CD14-positive monocyte (primary cell): ENCODE measurements around the gene FNDC3A. TPM values are rescaled to one million over a fixed set of nuclear protein-coding genes. Genes with fewer than 3 reads are reported as not detected.

Experiments
- DNase-seq, 3 donors: peaks; one replicate each; pipeline ENCODE4 v3.0.0-alpha.2; 2011 to 2022
- H2AFZ ChIP-seq: 2 replicates; pipeline ENCODE4 v1.6.0; 2012; ENCODE audit warnings: mild to moderate bottlenecking, low read depth, low read length, inconsistent platforms; ENCODE audit not compliant: insufficient read depth, poor library complexity, severe bottlenecking
- H3K27ac ChIP-seq, 2 donors: 1 replicate in 1 of 2; 2 replicates in 1 of 2; pipeline ENCODE4 v1.5.1; 2012 to 2013; ENCODE audit warnings: low read length in 2 of 2, control low read depth in 1 of 2, inconsistent platforms in 1 of 2, low read depth in 1 of 2, mild to moderate bottlenecking in 1 of 2
- H3K27me3 ChIP-seq, 2 donors: one replicate each; pipeline versions ENCODE4 v1.6.0 to v1.6.1; 2011 to 2013; ENCODE audit warnings: low read length in 2 of 2; ENCODE audit not compliant: control insufficient read depth in 2 of 2, insufficient read depth in 2 of 2
- H3K36me3 ChIP-seq, 2 donors: replicated peaks in 1 of 2; 1 replicate in 1 of 2; 2 replicates in 1 of 2; pipeline versions ENCODE4 v1.5.1 to v1.6.1; 2012 to 2013; ENCODE audit warnings: low read length in 2 of 2, control low read depth in 1 of 2, inconsistent platforms in 1 of 2, mild to moderate bottlenecking in 1 of 2; ENCODE audit not compliant: insufficient read depth in 2 of 2, control insufficient read depth in 1 of 2
- H3K4me1 ChIP-seq, 2 donors: 1 replicate in 1 of 2; 2 replicates in 1 of 2; pipeline versions ENCODE4 v1.5.1 to v1.6.1; 2012 to 2013; ENCODE audit warnings: low read length in 2 of 2, control low read depth in 1 of 2, inconsistent platforms in 1 of 2, mild to moderate bottlenecking in 1 of 2, moderate library complexity in 1 of 2; ENCODE audit not compliant: insufficient read depth in 2 of 2, control insufficient read depth in 1 of 2
- H3K4me2 ChIP-seq: replicated peaks from 2 replicates; pipeline ENCODE3; 2012; ENCODE audit warnings: low read length, moderate library complexity, mild to moderate bottlenecking; ENCODE audit not compliant: poor library complexity, severe bottlenecking; ENCODE audit errors: extremely low read depth
- H3K4me3 ChIP-seq, 3 experiments: fragments of 200-600 bp in 1 of 3; sonication (generic) in 1 of 3; replicated peaks in 1 of 3; 1 replicate in 2 of 3; 2 replicates in 1 of 3; pipeline ENCODE4 v1.5.1; 2011 to 2013; ENCODE audit warnings: low read length in 3 of 3, mild to moderate bottlenecking in 3 of 3, control low read depth in 2 of 3, low read depth in 2 of 3, inconsistent platforms in 1 of 3, moderate library complexity in 1 of 3
- H3K79me2 ChIP-seq: 2 replicates; pipeline ENCODE4 v1.6.0; 2012; ENCODE audit warnings: mild to moderate bottlenecking, control low read depth, inconsistent platforms, low read length, moderate library complexity; ENCODE audit not compliant: insufficient read depth
- H3K9ac ChIP-seq: 2 replicates; pipeline ENCODE4 v1.6.0; 2017; ENCODE audit warnings: low read length, mild to moderate bottlenecking; ENCODE audit not compliant: insufficient read depth, poor library complexity, severe bottlenecking
- H3K9me3 ChIP-seq, 2 donors: replicated peaks in 1 of 2; 1 replicate in 1 of 2; 2 replicates in 1 of 2; pipeline versions ENCODE4 v1.5.1 to v1.6.1; 2012 to 2013; ENCODE audit warnings: low read length in 2 of 2, control low read depth in 1 of 2; ENCODE audit not compliant: control insufficient read depth in 1 of 2, insufficient read depth in 1 of 2
- H4K20me1 ChIP-seq: 2 replicates; pipeline ENCODE4 v1.6.0; 2012; ENCODE audit warnings: mild to moderate bottlenecking, low read length, control low read depth, moderate library complexity; ENCODE audit not compliant: insufficient read depth
- H3K27ac Mint-ChIP-seq, 7 donors: one replicate each; pipeline ENCODE4 v1.8.0; 2020; ENCODE audit warnings: mild to moderate bottlenecking in 7 of 7, mixed read lengths in 7 of 7, moderate library complexity in 6 of 7, inconsistent platforms in 2 of 7
- H3K27me3 Mint-ChIP-seq, 3 donors: one replicate each; pipeline ENCODE4 v1.8.0; 2021 to 2022; ENCODE audit warnings: low read depth in 3 of 3, mild to moderate bottlenecking in 3 of 3, mixed read lengths in 3 of 3, moderate library complexity in 3 of 3, inconsistent platforms in 1 of 3
- H3K36me3 Mint-ChIP-seq, 2 donors: one replicate each; pipeline ENCODE4 v1.8.0; 2020; ENCODE audit warnings: mixed read lengths in 2 of 2, inconsistent platforms in 1 of 2, mild to moderate bottlenecking in 1 of 2
- H3K4me1 Mint-ChIP-seq: one replicate; pipeline ENCODE4 v1.8.0; 2020; ENCODE audit warnings: mild to moderate bottlenecking, mixed read lengths
- H3K4me3 Mint-ChIP-seq, 2 donors: one replicate each; pipeline ENCODE4 v1.8.0; 2020; ENCODE audit warnings: mild to moderate bottlenecking in 2 of 2, mixed read lengths in 2 of 2, moderate library complexity in 1 of 2
- H3K9me3 Mint-ChIP-seq, 7 donors: one replicate each; pipeline ENCODE4 v1.8.0; 2020 to 2022; ENCODE audit warnings: mixed read lengths in 7 of 7, mild to moderate bottlenecking in 6 of 7, moderate library complexity in 6 of 7, inconsistent platforms in 2 of 7
- CTCF ChIP-seq: fragments of 200-600 bp; IDR thresholded peaks from one replicate; pipeline ENCODE4 v1.8.0; 2022; ENCODE audit warnings: antibody characterized with exemption, mild to moderate bottlenecking
- WGBS: methylation state at CpG from one replicate; pipeline ENCODE4 v1.1.5; 2013; ENCODE audit warnings: missing lambda C conversion rate; ENCODE audit not compliant: insufficient coverage; 5-methylcytosine and 5-hydroxymethylcytosine counted together
- intact Hi-C, 2 donors: fragments of 100-400 bp; cut with micrococcal nuclease; formaldehyde crosslinking; loops; one replicate each; pipeline versions ENCODE4 v1.15.0 to v1.15.1; 2023
- polyA plus RNA-seq, 3 donors: library from polyadenylated mRNA; depleted of rRNA in 1 of 3; unstranded in 2 of 3; stranded (reverse) in 1 of 3; fragments of 300-500 nt in 2 of 3; fragments of >200 nt in 1 of 3; fragmentation: Illumina TruSeq in 2 of 3; gene quantifications; 1 replicate in 2 of 3; 2 replicates in 1 of 3; pipeline ENCODE4 v1.2.3, GENCODE V29; 2012 to 2021

The FNDC3A gene
- polyA plus RNA-seq, 3 donors: 8.3 to 27.0 (median 12.0) TPM

- H3K9me3 ChIP-seq: no peaks in the 10 kb centered on the region
- peaks cover 19 to 23% of the 10 kb centered on the region in 2 donors for H3K4me1 ChIP-seq
- no peaks in the 10 kb centered on the region for H3K27me3 ChIP-seq
- Mint-ChIP-seq H3K27ac (peak within 1 kb of the TSS; percentile 98 to 100 (median 99)), H3K27me3 (peaks cover 0 to 4% (median 2%) of the 10 kb centered on the region in 3 donors), H3K4me3 (peak within 1 kb of the TSS; percentile 99), H3K9me3 (peaks cover 0 to 2% (median 0%) of the 10 kb centered on the region in 7 donors), H3K36me3 (peaks cover 15 to 17% of the 10 kb centered on the region in 2 donors), H3K4me1 (peaks cover 29% of the 10 kb centered on the region)
- peak within 1 kb of the TSS; percentile 93 for H3K9ac ChIP-seq
- no peaks in the 10 kb centered on the region for H4K20me1 ChIP-seq
- under 1% methylated on average over 52 of the region's 56 CpGs for WGBS
- H3K4me3 ChIP-seq: peak within 1 kb of the TSS; percentile 56 to 91 (median 74)
- peaks cover 44% of the 10 kb centered on the region for H3K79me2 ChIP-seq
- H3K4me2 ChIP-seq: peak within 1 kb of the TSS; percentile 93
- intact Hi-C loops: loop anchor here in 1 of 2 donors (10.0 kb wide), 1 partner anchor 197 kb away; the partner anchor contains the start of genes CAB39L and SETDB2
- DNase-seq: peak; percentile 95 to 96 (median 96)
- peak within 1 kb of the TSS; percentile 86 to 97 for H3K27ac ChIP-seq
- H3K36me3 ChIP-seq: peaks cover 4 to 5% of the 10 kb centered on the region in 2 donors
- peak within 1 kb of the TSS; percentile 79 for H2AFZ ChIP-seq
- TF ChIP-seq CTCF: no peak
These were observed 272.2 kb downstream of the FNDC3A start, which contains the start of gene CDADC1 for GRCh38 chr13:49247643-49248621. Gene CDADC1 (plus strand): TSS chr13:49247925. CDS start chr13:49248038, 113 bp downstream.

- H3K9ac ChIP-seq: peak overlapping the region; percentile 93
- peak overlapping the region; percentile 93 for H3K4me2 ChIP-seq
- H3K4me3 ChIP-seq: peak overlapping the region; percentile 56 to 91 (median 74)
- no peaks in the 10 kb centered on the region for H4K20me1 ChIP-seq
- Mint-ChIP-seq H3K9me3 (no peaks in the 10 kb centered on the region), H3K4me3 (peak overlapping the region; percentile 99), H3K4me1 (peaks cover 31% of the 10 kb centered on the region), H3K27ac (peak overlapping the region; percentile 98 to 100 (median 99)), H3K27me3 (peaks cover 0 to 4% (median 0%) of the 10 kb centered on the region in 3 donors), H3K36me3 (peaks cover 15 to 20% of the 10 kb centered on the region in 2 donors)
- WGBS: 0% methylated on average over 2 of the region's 6 CpGs
- peak overlapping the region; percentile 79 for H2AFZ ChIP-seq
- no peak for TF ChIP-seq CTCF
- DNase-seq: no peak
- H3K27me3 ChIP-seq: no peaks in the 10 kb centered on the region
- intact Hi-C loops: loop anchor here in 1 of 2 donors (10.0 kb wide), 1 partner anchor 196 kb away; the partner anchor contains the start of genes CAB39L and SETDB2
- peak overlapping the region; percentile 86 to 97 for H3K27ac ChIP-seq
- peaks cover 4 to 5% of the 10 kb centered on the region in 2 donors for H3K36me3 ChIP-seq
- H3K4me1 ChIP-seq: peaks cover 19 to 23% of the 10 kb centered on the region in 2 donors
- peaks cover 50% of the 10 kb centered on the region for H3K79me2 ChIP-seq
- no peaks in the 10 kb centered on the region for H3K9me3 ChIP-seq
These were observed 272.9 kb downstream of the FNDC3A start for GRCh38 chr13:49248622-49249002.
